GM12873 (cell line): ENCODE measurements around the gene RPL22L1.

Source experiments
- TF ChIP-seq, protein P1 (sequence below): IDR thresholded peaks from 2 replicates; pipeline ENCODE4 v1.5.1; 2012; ENCODE audit warnings: low read depth, mild to moderate bottlenecking, moderate library complexity, low read length, control low read depth; ENCODE audit not compliant: insufficient read depth; ENCODE audit errors: missing control alignments

The RPL22L1 gene

DNA sequence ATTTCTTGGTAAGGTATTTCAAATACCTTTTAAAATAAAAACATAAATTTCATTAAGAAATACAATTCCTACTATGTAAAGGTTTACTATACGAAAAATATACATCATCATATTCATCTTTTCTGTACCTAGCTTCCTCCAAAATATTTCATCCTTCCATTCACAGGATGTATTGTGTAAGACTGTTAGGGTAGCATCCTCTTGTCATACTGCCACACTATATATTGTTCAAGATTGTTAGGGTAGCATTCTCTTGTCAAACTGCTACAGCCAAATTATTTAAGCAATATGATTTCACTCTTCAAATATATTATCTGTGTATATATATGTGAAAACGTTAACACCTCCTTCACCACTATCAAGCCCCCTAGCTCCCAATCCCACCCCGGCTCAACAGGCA, 3.5 kb downstream of the RPL22L1 start:
- TF ChIP-seq, protein P1, sequence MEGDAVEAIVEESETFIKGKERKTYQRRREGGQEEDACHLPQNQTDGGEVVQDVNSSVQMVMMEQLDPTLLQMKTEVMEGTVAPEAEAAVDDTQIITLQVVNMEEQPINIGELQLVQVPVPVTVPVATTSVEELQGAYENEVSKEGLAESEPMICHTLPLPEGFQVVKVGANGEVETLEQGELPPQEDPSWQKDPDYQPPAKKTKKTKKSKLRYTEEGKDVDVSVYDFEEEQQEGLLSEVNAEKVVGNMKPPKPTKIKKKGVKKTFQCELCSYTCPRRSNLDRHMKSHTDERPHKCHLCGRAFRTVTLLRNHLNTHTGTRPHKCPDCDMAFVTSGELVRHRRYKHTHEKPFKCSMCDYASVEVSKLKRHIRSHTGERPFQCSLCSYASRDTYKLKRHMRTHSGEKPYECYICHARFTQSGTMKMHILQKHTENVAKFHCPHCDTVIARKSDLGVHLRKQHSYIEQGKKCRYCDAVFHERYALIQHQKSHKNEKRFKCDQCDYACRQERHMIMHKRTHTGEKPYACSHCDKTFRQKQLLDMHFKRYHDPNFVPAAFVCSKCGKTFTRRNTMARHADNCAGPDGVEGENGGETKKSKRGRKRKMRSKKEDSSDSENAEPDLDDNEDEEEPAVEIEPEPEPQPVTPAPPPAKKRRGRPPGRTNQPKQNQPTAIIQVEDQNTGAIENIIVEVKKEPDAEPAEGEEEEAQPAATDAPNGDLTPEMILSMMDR, result no peak

GRCh38 chr3:170865209-170866094, 4.5 kb downstream of the RPL22L1 start:
- TF ChIP-seq, protein P1, result no peak

DNA sequence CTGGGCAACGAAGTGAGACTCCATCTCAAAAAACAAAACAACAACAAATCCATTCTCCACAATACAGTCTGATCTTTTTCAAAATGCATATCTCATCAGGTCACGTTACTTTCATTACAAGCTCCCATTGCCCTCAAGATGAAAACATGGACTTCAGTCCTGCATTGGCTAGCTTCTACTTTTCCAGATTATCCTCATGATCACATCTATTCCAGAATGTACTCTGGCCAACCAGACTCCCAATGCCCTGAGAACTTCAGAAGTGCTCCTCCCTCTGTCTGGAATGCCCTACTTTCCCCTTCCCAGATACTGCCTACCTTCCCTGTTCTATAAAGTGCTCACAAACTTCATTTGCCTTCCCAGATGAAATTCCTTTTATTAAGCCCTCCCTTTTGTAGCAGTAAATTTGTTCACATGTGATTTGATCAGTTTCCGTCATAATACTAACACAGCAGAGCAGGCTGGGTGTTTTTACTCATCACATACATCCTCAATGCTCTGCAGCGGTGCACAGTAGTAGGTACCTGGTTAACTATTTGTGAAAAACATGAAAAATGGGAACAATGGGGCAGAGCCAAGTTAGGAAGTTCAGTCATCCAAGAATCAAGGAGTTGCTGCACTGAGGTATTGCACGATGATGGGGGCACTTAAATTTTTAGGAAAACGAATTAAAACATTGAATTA, 5.3 kb downstream of the RPL22L1 start:
- TF ChIP-seq, protein P1, result no peak

DNA sequence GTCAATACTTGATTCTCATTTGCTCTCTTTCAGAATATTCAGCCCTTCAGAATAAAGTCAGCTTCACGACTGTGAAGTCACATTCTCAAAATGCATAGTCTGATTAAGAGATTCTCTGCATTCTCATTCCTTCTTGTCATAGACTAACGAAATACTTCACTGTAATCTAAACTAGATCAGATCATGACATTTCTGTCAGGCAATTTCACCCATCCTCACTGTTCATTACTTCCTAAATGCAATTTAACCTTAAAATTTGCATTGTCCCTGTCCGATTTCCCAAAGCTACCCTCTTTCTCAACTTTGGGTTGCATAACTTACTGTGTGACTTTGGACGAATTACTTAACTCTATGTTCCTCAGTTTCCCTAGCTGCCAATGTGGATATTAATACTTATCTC, 6.2 kb downstream of the RPL22L1 start:
- TF ChIP-seq, protein P1, result no peak

- TF ChIP-seq, protein P1, result no peak
Measured at GRCh38 chr3:170862618-170863374, 7.2 kb downstream of the RPL22L1 start.

GRCh38 chr3:170858599-170858998, 11.4 kb downstream of the RPL22L1 start:
- TF ChIP-seq, protein P1, result no peak

- TF ChIP-seq, protein P1, result no peak
Measured at GRCh38 chr3:170852324-170852723, 17.7 kb downstream of the RPL22L1 start.
